ENCODE data around the gene SCLT1. TPM values are rescaled to one million over a fixed set of nuclear protein-coding genes. Genes with fewer than 3 reads are reported as not detected.
A peak's percentile ranks its signal among the peaks of the same experiment; 100 is the strongest.
"Not testable (repeated sequence)": the region's sequence is repeated elsewhere in the genome, so short reads cannot be mapped to it uniquely, and the experiment has no call there.

SCLT1 gene
- total RNA-seq = 10 to 100 TPM; 10.8 to 13.1 (median 11.1) TPM

DNA sequence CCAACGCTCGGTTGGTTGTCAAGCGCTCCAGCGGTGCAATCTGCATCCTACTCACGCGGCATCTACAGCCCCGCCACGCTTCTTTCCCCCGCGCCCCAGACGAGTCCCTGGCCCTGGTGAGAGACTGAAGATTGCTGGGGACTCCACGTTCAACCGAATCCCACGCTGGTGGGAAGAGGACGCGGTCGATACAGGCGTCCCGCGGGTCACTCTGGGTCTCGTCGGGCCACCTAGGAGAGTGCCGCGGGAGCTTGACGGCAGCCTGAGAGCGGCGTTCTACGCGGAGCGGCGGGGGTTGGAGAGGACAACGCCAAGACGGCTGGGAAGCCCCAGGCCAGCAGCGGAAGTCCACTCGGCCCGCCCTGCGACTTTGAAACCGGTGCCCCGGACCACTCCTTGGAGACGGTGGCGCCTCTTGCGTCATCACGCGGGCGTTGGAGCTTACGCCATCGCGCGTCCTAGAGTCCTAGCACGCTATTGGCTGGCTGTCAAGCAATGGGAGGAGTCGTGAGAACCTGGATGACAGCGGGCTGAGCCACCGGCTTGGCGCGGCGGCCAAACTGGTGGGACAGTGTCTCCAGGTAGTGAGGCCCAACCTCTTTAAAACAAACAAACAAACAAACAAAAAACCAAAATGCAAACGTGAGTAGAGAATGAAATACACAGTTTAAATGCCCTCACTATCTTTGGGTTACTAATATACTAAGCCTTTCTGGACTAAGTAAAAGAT lies at the start of gene SCLT1:
Gene SCLT1 (minus strand): TSS at position 349 of the 730 bp plus-strand sequence. CDS start 436 bp downstream, outside the sequence.
- DNase-seq = peak; percentile 91
- Mint-ChIP-seq H3K4me3 (peak within 1 kb of the TSS; percentile 22), H3K27me3 (ENCODE audit: low read depth) (no peaks in the 10 kb centered on the region), H3K4me1 (ENCODE audit: low read depth) (peaks cover 42% of the 10 kb centered on the region), H3K9me3 (no peaks in the 10 kb centered on the region), H3K36me3 (ENCODE audit: insufficient read depth) (no peaks in the 10 kb centered on the region)
- ATAC-seq = peak; percentile 97 to 98

DNA sequence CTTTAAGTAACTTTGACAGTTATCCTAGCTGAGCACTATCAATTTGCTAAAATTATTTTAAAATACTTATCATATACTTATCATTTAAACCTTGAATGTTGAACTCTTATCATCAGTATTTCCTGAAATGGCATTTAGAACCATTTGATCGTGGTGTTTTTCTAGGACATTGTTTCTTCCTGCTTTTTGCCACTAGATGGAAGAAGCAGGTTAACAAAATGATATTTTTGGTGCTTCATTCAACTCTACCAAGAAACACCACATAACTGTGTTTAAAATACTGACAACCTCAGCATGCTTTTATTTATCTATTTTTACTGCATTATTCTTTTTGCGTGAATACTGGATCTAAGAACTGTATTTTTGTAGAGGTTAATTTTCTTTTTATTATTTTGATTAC lies 47.2 kb upstream of the SCLT1 start:
- Mint-ChIP-seq H3K36me3 (ENCODE audit: insufficient read depth) (no peaks in the 10 kb centered on the region), H3K9me3 (no peaks in the 10 kb centered on the region), H3K4me3 (no peak overlapping the region), H3K4me1 (ENCODE audit: low read depth) (no peaks in the 10 kb centered on the region), H3K27me3 (ENCODE audit: low read depth) (peaks cover 4% of the 10 kb centered on the region)
- no peak for DNase-seq
- ATAC-seq = no peak

GRCh38 chr4:129138810-129139496 lies 45.6 kb upstream of the SCLT1 start:
- H3K9me3 Mint-ChIP-seq = no peaks in the 10 kb centered on the region
- no peaks in the 10 kb centered on the region for H3K36me3 Mint-ChIP-seq (ENCODE audit: insufficient read depth)
- H3K4me1 Mint-ChIP-seq (ENCODE audit: low read depth) = no peaks in the 10 kb centered on the region
- no peak overlapping the region for H3K4me3 Mint-ChIP-seq
- no peak for DNase-seq
- ATAC-seq = no peak
- H3K27me3 Mint-ChIP-seq (ENCODE audit: low read depth) = peaks cover 4% of the 10 kb centered on the region

DNA sequence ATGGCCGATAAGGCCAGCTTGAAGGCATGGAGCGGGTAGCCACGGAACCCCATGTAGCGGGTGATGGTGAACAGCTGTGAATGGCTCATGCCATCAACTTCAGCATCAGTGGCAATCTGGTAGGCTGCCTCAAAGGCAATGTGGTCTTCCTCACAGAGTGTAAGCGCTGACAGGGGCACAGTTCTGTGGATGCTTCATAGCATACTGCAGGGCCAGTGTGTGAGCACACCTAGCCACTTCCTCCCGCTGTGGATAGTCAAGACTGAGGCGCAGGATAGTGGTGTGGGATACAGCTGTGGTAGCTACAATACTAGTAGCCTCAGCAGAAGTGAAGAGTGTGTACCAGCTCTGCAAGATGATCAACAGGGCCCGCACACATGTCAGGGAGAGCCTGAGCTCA lies 43.1 kb upstream of the SCLT1 start:
- ATAC-seq = no peak
- peaks cover 4% of the 10 kb centered on the region for H3K27me3 Mint-ChIP-seq (ENCODE audit: low read depth)
- no peak overlapping the region for H3K4me3 Mint-ChIP-seq
- no peaks in the 10 kb centered on the region for H3K4me1 Mint-ChIP-seq (ENCODE audit: low read depth)
- no peaks in the 10 kb centered on the region for H3K36me3 Mint-ChIP-seq (ENCODE audit: insufficient read depth)
- H3K9me3 Mint-ChIP-seq = no peaks in the 10 kb centered on the region
- no peak for DNase-seq

GRCh38 chr4:129131343-129131742 lies 38.0 kb upstream of the SCLT1 start:
- Mint-ChIP-seq H3K9me3 (no peaks in the 10 kb centered on the region), H3K4me1 (ENCODE audit: low read depth) (no peaks in the 10 kb centered on the region), H3K27me3 (ENCODE audit: low read depth) (no peaks in the 10 kb centered on the region), H3K36me3 (ENCODE audit: insufficient read depth) (no peaks in the 10 kb centered on the region), H3K4me3 (no peak overlapping the region)
- DNase-seq = no peak
- ATAC-seq = no peak

DNA sequence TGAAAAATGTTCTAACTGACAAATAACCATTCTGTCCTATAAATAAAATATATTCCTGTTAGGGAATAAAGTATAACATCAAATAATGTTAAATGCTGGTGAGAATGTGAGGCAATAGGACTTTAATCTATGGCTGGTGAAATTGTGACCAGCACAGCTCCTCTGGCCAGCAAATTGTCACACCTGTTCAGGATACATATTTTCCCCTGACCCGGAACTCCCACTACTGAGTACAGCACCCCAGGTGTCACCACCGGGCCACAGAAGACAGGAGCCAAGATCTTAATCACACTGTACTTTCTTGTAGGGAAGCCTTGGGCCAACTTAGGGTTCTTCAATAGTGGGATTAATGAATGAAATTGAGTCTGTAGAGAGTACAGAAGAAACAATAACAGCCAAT lies 35.8 kb upstream of the SCLT1 start:
- Mint-ChIP-seq H3K36me3 (ENCODE audit: insufficient read depth) (no peaks in the 10 kb centered on the region), H3K4me3 (no peak overlapping the region), H3K4me1 (ENCODE audit: low read depth) (no peaks in the 10 kb centered on the region), H3K27me3 (ENCODE audit: low read depth) (no peaks in the 10 kb centered on the region), H3K9me3 (peaks cover 3% of the 10 kb centered on the region)
- no peak for DNase-seq
- ATAC-seq = no peak

DNA sequence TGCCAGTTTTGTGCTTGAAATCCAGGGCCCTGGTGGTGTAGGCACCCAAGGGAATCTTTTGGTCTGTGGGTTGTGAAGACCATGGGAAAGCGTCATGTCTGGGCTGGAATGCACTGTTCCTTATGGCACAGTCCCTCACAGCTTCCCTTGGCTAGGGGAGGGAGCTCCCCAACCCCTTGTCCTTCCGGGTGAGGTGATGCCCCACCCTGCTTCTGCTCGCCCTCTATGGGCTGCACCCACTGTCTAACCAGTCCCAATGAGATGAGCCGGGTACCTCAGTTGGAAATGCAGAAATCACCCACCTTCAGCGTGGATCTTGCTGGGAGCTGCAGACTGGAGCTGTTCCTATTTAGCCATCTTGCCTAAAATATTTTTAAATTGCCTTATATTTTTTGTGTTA lies 33.3 kb upstream of the SCLT1 start:
- DNase-seq; H3K9me3 Mint-ChIP-seq; H3K4me3 Mint-ChIP-seq; H3K27me3 Mint-ChIP-seq (ENCODE audit: low read depth); H3K4me1 Mint-ChIP-seq (ENCODE audit: low read depth); ATAC-seq; H3K36me3 Mint-ChIP-seq (ENCODE audit: insufficient read depth): not testable (repeated sequence)

DNA sequence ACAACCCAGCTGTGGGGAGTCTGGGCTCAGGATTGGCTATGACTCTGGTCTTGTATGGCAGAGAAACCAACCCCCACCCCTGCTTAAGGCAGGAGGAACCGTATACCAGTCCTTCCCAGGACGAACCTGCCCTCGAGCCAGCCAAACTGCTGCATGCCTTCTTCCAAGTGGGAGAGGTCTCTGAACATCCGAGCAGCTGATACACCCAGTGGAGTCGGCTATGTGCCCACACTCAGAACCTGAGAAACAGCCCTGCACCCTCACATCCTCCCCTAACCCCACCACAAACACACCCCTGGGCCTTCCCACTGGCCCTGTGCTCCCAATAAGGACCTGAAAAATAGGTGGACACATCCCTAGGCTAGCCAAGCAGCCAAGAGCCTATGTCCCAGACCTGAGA lies 24.4 kb upstream of the SCLT1 start:
- H3K4me3 Mint-ChIP-seq = no peak overlapping the region
- H3K27me3 Mint-ChIP-seq (ENCODE audit: low read depth) = no peaks in the 10 kb centered on the region
- H3K4me1 Mint-ChIP-seq (ENCODE audit: low read depth) = no peaks in the 10 kb centered on the region
- ATAC-seq (no peak), DNase-seq (no peak)
- H3K36me3 Mint-ChIP-seq (ENCODE audit: insufficient read depth) = no peaks in the 10 kb centered on the region
- no peaks in the 10 kb centered on the region for H3K9me3 Mint-ChIP-seq

DNA sequence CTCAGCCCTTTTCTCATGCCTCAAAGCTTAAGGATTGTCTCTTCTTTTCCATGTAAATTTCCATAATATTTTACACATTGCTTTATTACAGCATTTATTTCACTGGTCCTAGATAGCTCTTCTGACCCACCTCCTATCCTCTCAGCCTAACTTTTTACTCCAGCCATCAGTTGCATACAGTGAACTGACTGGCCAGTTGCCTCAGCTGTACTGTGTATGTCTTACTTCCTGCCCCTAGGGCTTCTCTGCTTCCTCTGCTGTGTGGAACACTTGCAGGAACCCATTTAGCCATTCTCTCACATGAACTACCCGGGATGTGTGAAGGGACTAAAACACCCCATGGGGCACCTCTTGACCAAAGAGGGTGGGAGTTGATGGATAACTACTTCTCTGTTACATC lies 20.6 kb upstream of the SCLT1 start:
- Mint-ChIP-seq H3K36me3 (ENCODE audit: insufficient read depth) (peaks cover 7% of the 10 kb centered on the region), H3K4me3 (no peak overlapping the region), H3K9me3 (no peaks in the 10 kb centered on the region), H3K4me1 (ENCODE audit: low read depth) (no peaks in the 10 kb centered on the region), H3K27me3 (ENCODE audit: low read depth) (no peaks in the 10 kb centered on the region)
- ATAC-seq = no peak
- no peak for DNase-seq

DNA sequence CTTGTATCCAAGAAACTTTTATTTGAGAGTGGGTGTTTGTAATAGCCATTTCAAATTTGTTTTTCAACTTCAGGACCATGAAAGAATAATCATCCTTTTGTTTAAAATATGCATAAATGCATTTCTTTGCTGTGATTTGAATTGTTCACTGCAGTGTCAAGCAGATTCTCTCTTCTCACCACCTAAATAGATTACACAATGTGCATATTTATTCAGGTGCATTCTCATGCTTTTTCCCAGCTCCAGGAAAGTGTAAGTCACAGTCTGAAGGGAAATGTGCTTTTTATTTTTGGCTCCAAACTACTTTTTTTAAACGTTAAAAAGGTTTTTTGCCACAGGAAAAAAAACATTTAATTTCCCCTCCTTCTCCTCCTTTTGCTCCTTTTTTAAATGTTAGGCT lies 20.1 kb upstream of the SCLT1 start:
- H3K27me3 Mint-ChIP-seq (ENCODE audit: low read depth) = no peaks in the 10 kb centered on the region
- no peaks in the 10 kb centered on the region for H3K9me3 Mint-ChIP-seq
- DNase-seq (no peak), ATAC-seq (no peak)
- peaks cover 7% of the 10 kb centered on the region for H3K36me3 Mint-ChIP-seq (ENCODE audit: insufficient read depth)
- H3K4me1 Mint-ChIP-seq (ENCODE audit: low read depth) = no peaks in the 10 kb centered on the region
- H3K4me3 Mint-ChIP-seq = no peak overlapping the region

DNA sequence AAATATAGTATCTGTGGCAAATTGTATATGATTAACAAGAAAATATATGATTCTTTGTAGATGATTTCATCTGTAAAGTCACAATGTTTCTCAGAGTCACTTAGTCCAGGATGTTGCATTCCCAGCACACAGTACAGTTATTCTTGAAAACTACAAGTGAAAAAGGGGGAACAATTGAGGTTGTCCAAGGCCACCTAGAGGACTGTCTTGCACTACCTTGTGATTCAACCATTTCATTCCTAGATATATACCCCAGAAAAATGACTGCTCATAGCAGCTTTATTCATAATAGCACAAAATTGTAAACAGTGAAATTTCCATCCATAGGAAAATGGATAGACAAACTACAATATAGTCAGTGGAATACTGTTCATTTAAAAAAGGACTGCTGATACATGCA lies 18.6 kb upstream of the SCLT1 start:
- H3K4me3 Mint-ChIP-seq = no peak overlapping the region
- ATAC-seq (no peak), DNase-seq (no peak)
- no peaks in the 10 kb centered on the region for H3K4me1 Mint-ChIP-seq (ENCODE audit: low read depth)
- H3K9me3 Mint-ChIP-seq = no peaks in the 10 kb centered on the region
- peaks cover 7% of the 10 kb centered on the region for H3K36me3 Mint-ChIP-seq (ENCODE audit: insufficient read depth)
- H3K27me3 Mint-ChIP-seq (ENCODE audit: low read depth) = no peaks in the 10 kb centered on the region

DNA sequence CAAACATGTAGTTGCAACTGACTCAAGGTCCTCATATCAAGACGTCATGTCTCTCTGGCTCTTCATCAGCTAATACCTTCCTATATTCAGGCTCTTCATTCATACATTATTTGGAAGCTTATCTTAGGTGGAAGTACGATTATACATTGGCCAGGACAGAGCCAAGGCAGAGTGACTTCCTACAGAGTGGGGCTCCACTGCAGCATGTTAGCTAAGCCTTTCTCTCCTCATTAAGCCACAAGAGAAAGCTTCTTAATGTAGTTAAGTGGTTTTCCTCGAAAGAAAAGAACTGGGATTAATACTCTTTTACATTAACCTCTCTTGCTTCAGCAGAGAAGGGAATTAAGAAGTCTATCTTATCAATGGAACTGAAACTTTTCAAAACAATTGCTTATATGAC lies 17.6 kb upstream of the SCLT1 start:
- no peak overlapping the region for H3K4me3 Mint-ChIP-seq
- H3K4me1 Mint-ChIP-seq (ENCODE audit: low read depth) = no peaks in the 10 kb centered on the region
- DNase-seq = no peak
- no peaks in the 10 kb centered on the region for H3K9me3 Mint-ChIP-seq
- no peaks in the 10 kb centered on the region for H3K27me3 Mint-ChIP-seq (ENCODE audit: low read depth)
- no peak for ATAC-seq
- peaks cover 7% of the 10 kb centered on the region for H3K36me3 Mint-ChIP-seq (ENCODE audit: insufficient read depth)

- Mint-ChIP-seq H3K4me3 (no peak overlapping the region), H3K4me1 (ENCODE audit: low read depth) (no peaks in the 10 kb centered on the region), H3K36me3 (ENCODE audit: insufficient read depth) (peaks cover 7% of the 10 kb centered on the region), H3K27me3 (ENCODE audit: low read depth) (no peaks in the 10 kb centered on the region), H3K9me3 (no peaks in the 10 kb centered on the region)
- no peak for DNase-seq
- no peak for ATAC-seq
Measured at GRCh38 chr4:129109965-129110824, 16.9 kb upstream of the SCLT1 start.

- DNase-seq (no peak), ATAC-seq (no peak)
- Mint-ChIP-seq H3K27me3 (ENCODE audit: low read depth) (no peaks in the 10 kb centered on the region), H3K9me3 (no peaks in the 10 kb centered on the region), H3K4me1 (ENCODE audit: low read depth) (peaks cover 27% of the 10 kb centered on the region), H3K36me3 (ENCODE audit: insufficient read depth) (peaks cover 4% of the 10 kb centered on the region), H3K4me3 (no peak overlapping the region)
Measured at GRCh38 chr4:129098531-129099001, 5.2 kb upstream of the SCLT1 start.

Data from activated T-cell treated with anti-CD3 and anti-CD28 coated beads, Interleukin-2, amount 50 U/mL, for 4 hours (primary cell).